PC-3 (cell line): Measurements from ENCODE around the gene DRGX. TPM values are rescaled to one million over a fixed set of nuclear protein-coding genes. Genes with fewer than 3 reads are reported as not detected.

Source experiments
- ATAC-seq: fragments of 200-7000 bp; cut with Tn5 transposase; 2 replicates; pipeline ENCODE4 v1.9.1; 2020; ENCODE audit warnings: mild to moderate bottlenecking, moderate library complexity
- BruUV-seq: library from RNA; stranded (reverse); fragments of 400-500 nt; replicated peaks from 2 replicates; lab custom pipeline; 2021; lab: Mats Ljungman, UMichigan
- CTCF ChIA-PET: fragments of 300-600 bp; sonication (Branson Sonifier 250); formaldehyde crosslinking; loops from one replicate; lab custom pipeline; 2022; ENCODE audit warnings: antibody characterized with exemption; lab: Charles Lee
- POLR2A ChIA-PET: fragments of 300-600 bp; sonication (Branson Sonifier 250); formaldehyde crosslinking; loops from one replicate; lab custom pipeline; 2022; ENCODE audit warnings: antibody characterized with exemption; ENCODE audit not compliant: unreplicated experiment; lab: Charles Lee
- DNase-seq: peaks from one replicate; pipeline ENCODE4 v3.0.0-alpha.2; 2015
- H2AFZ ChIP-seq: fragments of 300-600 bp; sonication (generic); 2 replicates; pipeline ENCODE4 v1.6.0; 2016; ENCODE audit warnings: antibody characterized with exemption, low read length
- H3F3A ChIP-seq: fragments of 300-600 bp; sonication (generic); one replicate; pipeline ENCODE4 v1.6.0; 2017; ENCODE audit warnings: antibody characterized with exemption, low read length, control low read depth, mild to moderate bottlenecking; ENCODE audit not compliant: unreplicated experiment
- H3K27ac ChIP-seq: fragments of 300-600 bp; sonication (generic); 2 replicates; pipeline ENCODE4 v1.5.1; 2016; ENCODE audit warnings: mild to moderate bottlenecking, low read length
- H3K27me3 ChIP-seq: fragments of 300-600 bp; sonication (generic); 2 replicates; pipeline ENCODE4 v1.6.1; 2016; ENCODE audit warnings: low read length, mixed read lengths
- H3K36me3 ChIP-seq: fragments of 300-600 bp; sonication (generic); 2 replicates; pipeline ENCODE4 v1.6.1; 2016; ENCODE audit warnings: low read depth, mixed run types, low read length, mixed read lengths
- H3K4me1 ChIP-seq: fragments of 300-600 bp; sonication (generic); 2 replicates; pipeline ENCODE4 v1.5.1; 2016; ENCODE audit warnings: low read length; ENCODE audit not compliant: insufficient read depth
- H3K4me2 ChIP-seq: fragments of 300-600 bp; sonication (generic); 2 replicates; pipeline ENCODE4 v1.6.0; 2016; ENCODE audit warnings: low read length
- H3K4me3 ChIP-seq: fragments of 300-600 bp; sonication (generic); 2 replicates; pipeline ENCODE4 v1.5.1; 2016; ENCODE audit warnings: mild to moderate bottlenecking, low read length, mixed read lengths
- H3K79me2 ChIP-seq: fragments of 300-600 bp; sonication (generic); 2 replicates; pipeline ENCODE4 v1.6.1; 2017; ENCODE audit warnings: low read length, mixed read lengths
- H3K9ac ChIP-seq: fragments of 300-600 bp; sonication (generic); 2 replicates; pipeline ENCODE4 v1.6.0; 2016; ENCODE audit warnings: mild to moderate bottlenecking, low read length
- H3K9me2 ChIP-seq: fragments of 300-600 bp; sonication (generic); replicated peaks from 2 replicates; pipeline ENCODE4 v1.6.1; 2016; ENCODE audit warnings: mixed run types, low read length, mixed read lengths
- H3K9me3 ChIP-seq: fragments of 300-600 bp; sonication (generic); 2 replicates; pipeline ENCODE4 v1.6.1; 2016; ENCODE audit warnings: low read length, mixed read lengths
- H4K20me1 ChIP-seq: fragments of 300-600 bp; sonication (generic); 2 replicates; pipeline ENCODE4 v1.6.1; 2016; ENCODE audit warnings: low read length, mixed read lengths
- EZH2 ChIP-seq: fragments of 300-600 bp; sonication (generic); IDR thresholded peaks from one replicate; pipeline ENCODE4 v1.6.1; 2017; ENCODE audit warnings: antibody characterized with exemption, mild to moderate bottlenecking, low read length; ENCODE audit not compliant: unreplicated experiment
- EZH2phosphoT487 ChIP-seq: fragments of 300-600 bp; sonication (generic); IDR thresholded peaks from 2 replicates; pipeline ENCODE4 v1.6.1; 2018; ENCODE audit warnings: mild to moderate bottlenecking, antibody characterized with exemption, low read length, borderline replicate concordance
- intact Hi-C: fragments of 100-400 bp; cut with micrococcal nuclease; formaldehyde crosslinking; loops from 2 replicates; pipeline ENCODE4 v1.9.0; 2023
- total RNA-seq: library from RNA; depleted of rRNA; stranded (reverse); fragments of >200 nt; gene quantifications from 2 replicates; pipeline ENCODE4 v1.2.3, GENCODE V29; 2014
- TF ChIP-seq, protein P1 (sequence below): fragments of 300-600 bp; sonication (generic); conservative IDR thresholded peaks from 2 replicates; pipeline ENCODE4 v1.5.1; 2017; ENCODE audit warnings: antibody characterized with exemption, low read depth, mild to moderate bottlenecking, low read length

The DRGX gene
- total RNA-seq, 1 experiment from 2014 or later, result 0.33 TPM

DNA sequence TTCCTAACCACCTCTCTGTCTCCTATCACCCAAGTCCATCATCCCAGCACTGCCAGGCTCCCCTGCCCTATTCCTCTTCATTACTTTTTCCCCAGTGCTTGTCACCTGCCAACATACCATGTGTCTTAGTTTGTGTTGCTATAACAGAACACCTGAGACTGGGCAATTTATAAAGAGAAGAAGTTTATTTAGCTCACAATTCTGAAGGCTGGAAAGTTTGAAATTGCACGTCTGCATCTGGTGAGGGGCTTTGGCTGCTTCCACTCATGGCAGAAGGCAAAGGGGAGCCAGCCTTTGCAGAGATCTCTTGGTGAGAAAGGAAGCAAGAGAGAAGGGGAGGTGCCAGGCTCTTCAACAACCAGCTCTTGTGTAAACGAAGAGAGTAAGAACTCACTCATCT, 47.3 kb downstream of the DRGX start:
- DNase-seq (no peak), ATAC-seq (no peak)
- intact Hi-C loops, result no loop called here
- H3K4me3 ChIP-seq, result no peak overlapping the region
- no peaks in the 10 kb centered on the region for H3K79me2 ChIP-seq
- H3F3A ChIP-seq, result no peaks in the 10 kb centered on the region
- no peak overlapping the region for H3K4me2 ChIP-seq
- H3K9me2 ChIP-seq, result no peaks in the 10 kb centered on the region
- BruUV-seq, result no TSS peak
- TF ChIP-seq EZH2 (no peak), EZH2phosphoT487 (no peak)
- TF ChIP-seq, protein P1, sequence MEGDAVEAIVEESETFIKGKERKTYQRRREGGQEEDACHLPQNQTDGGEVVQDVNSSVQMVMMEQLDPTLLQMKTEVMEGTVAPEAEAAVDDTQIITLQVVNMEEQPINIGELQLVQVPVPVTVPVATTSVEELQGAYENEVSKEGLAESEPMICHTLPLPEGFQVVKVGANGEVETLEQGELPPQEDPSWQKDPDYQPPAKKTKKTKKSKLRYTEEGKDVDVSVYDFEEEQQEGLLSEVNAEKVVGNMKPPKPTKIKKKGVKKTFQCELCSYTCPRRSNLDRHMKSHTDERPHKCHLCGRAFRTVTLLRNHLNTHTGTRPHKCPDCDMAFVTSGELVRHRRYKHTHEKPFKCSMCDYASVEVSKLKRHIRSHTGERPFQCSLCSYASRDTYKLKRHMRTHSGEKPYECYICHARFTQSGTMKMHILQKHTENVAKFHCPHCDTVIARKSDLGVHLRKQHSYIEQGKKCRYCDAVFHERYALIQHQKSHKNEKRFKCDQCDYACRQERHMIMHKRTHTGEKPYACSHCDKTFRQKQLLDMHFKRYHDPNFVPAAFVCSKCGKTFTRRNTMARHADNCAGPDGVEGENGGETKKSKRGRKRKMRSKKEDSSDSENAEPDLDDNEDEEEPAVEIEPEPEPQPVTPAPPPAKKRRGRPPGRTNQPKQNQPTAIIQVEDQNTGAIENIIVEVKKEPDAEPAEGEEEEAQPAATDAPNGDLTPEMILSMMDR, result no peak
- peaks cover 17% of the 10 kb centered on the region; the same call in 1 of the 2 replicates for H3K27me3 ChIP-seq
- no peaks in the 10 kb centered on the region for H4K20me1 ChIP-seq
- no peak overlapping the region for H3K27ac ChIP-seq
- H2AFZ ChIP-seq, result no peak overlapping the region
- POLR2A ChIA-PET, result no interaction called here
- H3K9ac ChIP-seq, result no peak overlapping the region
- no peaks in the 10 kb centered on the region for H3K9me3 ChIP-seq
- H3K36me3 ChIP-seq, result no peaks in the 10 kb centered on the region
- CTCF ChIA-PET, result no interaction called here
- H3K4me1 ChIP-seq, result peaks cover 13% of the 10 kb centered on the region

DNA sequence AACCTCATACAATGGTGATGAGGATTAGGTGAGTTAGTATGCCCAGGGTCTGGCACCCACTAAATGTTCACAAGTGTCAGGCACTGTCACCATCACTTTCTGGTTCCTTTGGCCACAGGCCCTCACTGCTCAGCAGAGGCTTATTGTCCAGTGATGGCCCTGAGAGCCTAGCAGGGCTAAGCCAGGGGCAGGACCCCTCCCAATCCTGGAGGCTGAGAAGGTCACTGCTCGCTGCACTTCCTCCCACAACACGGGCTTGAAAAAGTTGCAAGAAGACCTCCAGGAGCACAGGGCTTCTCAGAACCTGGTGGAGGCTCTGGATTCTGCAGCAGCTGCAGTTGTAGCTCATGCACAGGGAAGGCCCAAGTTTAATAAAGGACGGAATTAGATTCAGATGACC, 48.1 kb downstream of the DRGX start:
- DNase-seq (no peak), ATAC-seq (no peak)
- H3K9me3 ChIP-seq, result no peaks in the 10 kb centered on the region
- POLR2A ChIA-PET, result no interaction called here
- no peaks in the 10 kb centered on the region for H3K79me2 ChIP-seq
- no peak overlapping the region for H2AFZ ChIP-seq
- no peak overlapping the region for H3K4me3 ChIP-seq
- peaks cover 13% of the 10 kb centered on the region for H3K4me1 ChIP-seq
- H3K27ac ChIP-seq, result no peak overlapping the region
- no peaks in the 10 kb centered on the region for H3F3A ChIP-seq
- peaks cover 22% of the 10 kb centered on the region; the same call in 1 of the 2 replicates for H3K27me3 ChIP-seq
- no peak overlapping the region for H3K9ac ChIP-seq
- TF ChIP-seq, protein P1, result no peak
- no peak for TF ChIP-seq EZH2
- no peaks in the 10 kb centered on the region for H3K9me2 ChIP-seq
- H3K36me3 ChIP-seq, result no peaks in the 10 kb centered on the region
- BruUV-seq, result no TSS peak
- intact Hi-C loops, result no loop called here
- CTCF ChIA-PET, result no interaction called here
- H3K4me2 ChIP-seq, result no peak overlapping the region
- no peaks in the 10 kb centered on the region for H4K20me1 ChIP-seq

DNA sequence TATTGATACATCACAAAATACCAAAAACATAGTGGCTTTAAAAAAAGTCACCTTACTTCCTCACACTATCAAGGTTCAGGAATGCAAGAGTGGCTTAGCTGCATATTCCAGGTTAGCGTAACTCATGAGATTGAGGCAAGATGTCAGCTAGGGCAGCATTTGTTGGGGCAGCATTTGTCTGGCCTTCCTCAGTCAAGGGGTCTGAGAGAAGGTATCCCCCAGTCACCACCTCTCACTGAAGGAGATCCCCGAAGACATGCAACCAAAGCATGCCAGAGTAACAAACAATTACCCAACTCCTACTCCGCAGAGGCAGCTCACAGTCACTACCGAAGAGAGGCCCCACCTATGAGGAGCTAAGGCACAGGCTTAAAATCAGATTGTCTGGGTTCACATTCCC, 48.5 kb downstream of the DRGX start:
- Histone ChIP-seq H3F3A (no peaks in the 10 kb centered on the region), H3K79me2 (no peaks in the 10 kb centered on the region), H4K20me1 (no peaks in the 10 kb centered on the region), H3K27ac (no peak overlapping the region), H3K36me3 (no peaks in the 10 kb centered on the region), H3K4me1 (peaks cover 11% of the 10 kb centered on the region), H3K4me2 (no peak overlapping the region), H3K4me3 (no peak overlapping the region), H3K9me3 (no peaks in the 10 kb centered on the region), H3K27me3 (peaks cover 27% of the 10 kb centered on the region; the same call in 1 of the 2 replicates), H3K9ac (no peak overlapping the region), H2AFZ (no peak overlapping the region), H3K9me2 (no peaks in the 10 kb centered on the region)
- ChIA-PET CTCF (no interaction called here), POLR2A (no interaction called here)
- no TSS peak for BruUV-seq
- ATAC-seq, result no peak
- no peak for DNase-seq
- TF ChIP-seq EZH2 (no peak), EZH2phosphoT487 (no peak)
- TF ChIP-seq, protein P1, result no peak
- intact Hi-C loops, result no loop called here
